WTC11 (cell line): Measurements from ENCODE around the gene GNA12. TPM values are rescaled to one million over a fixed set of nuclear protein-coding genes. Genes with fewer than 3 reads are reported as not detected.
A peak's percentile ranks its signal among the peaks of the same experiment; 100 is the strongest.

ENCODE experiments used
- ATAC-seq: fragments of 200-7000 bp; cut with Tn5 transposase; 2 replicates; pipeline ENCODE4 v1.10.0; 2021; ENCODE audit warnings: mild to moderate bottlenecking, moderate library complexity
- CTCF ChIA-PET: fragments of 300-600 bp; sonication (Branson Sonifier 250); formaldehyde crosslinking; loops from one replicate; lab custom pipeline; 2021; ENCODE audit warnings: antibody characterized with exemption; lab: Charles Lee
- POLR2A ChIA-PET: fragments of 350-600 bp; sonication (Branson Sonifier 250); formaldehyde crosslinking; loops from one replicate; lab custom pipeline; 2021; ENCODE audit warnings: antibody characterized with exemption; lab: Charles Lee
- DNase-seq: peaks from one replicate; pipeline ENCODE4 v3.0.0; 2021; ENCODE audit warnings: low spot score
- H3K27ac Mint-ChIP-seq: 2 replicates; pipeline ENCODE4 v1.8.0; 2021; ENCODE audit warnings: mixed read lengths
- H3K27me3 Mint-ChIP-seq: 2 replicates; pipeline ENCODE4 v1.8.0; 2021; ENCODE audit warnings: low read depth, mild to moderate bottlenecking, moderate library complexity, mixed read lengths
- H3K36me3 Mint-ChIP-seq: 2 replicates; pipeline ENCODE4 v1.8.0; 2021; ENCODE audit warnings: mixed read lengths
- H3K4me1 Mint-ChIP-seq: 2 replicates; pipeline ENCODE4 v1.8.0; 2022; ENCODE audit warnings: mixed read lengths
- H3K4me3 Mint-ChIP-seq: 2 replicates; pipeline ENCODE4 v1.8.0; 2021; ENCODE audit warnings: mild to moderate bottlenecking, moderate library complexity, mixed read lengths
- H3K9me3 Mint-ChIP-seq: 2 replicates; pipeline ENCODE4 v1.8.0; 2021; ENCODE audit warnings: mixed read lengths
- ETV6 ChIP-seq: sonication (generic); formaldehyde crosslinking; IDR thresholded peaks from 2 replicates; pipeline ENCODE4 v1.8.1; 2022; ENCODE audit warnings: mild to moderate bottlenecking, missing genetic modification reagents
- NFE2L1 ChIP-seq: sonication (generic); formaldehyde crosslinking; IDR thresholded peaks from 2 replicates; pipeline ENCODE4 v1.8.1; 2023; ENCODE audit warnings: missing genetic modification reagents
- ZBTB21 ChIP-seq: sonication (generic); formaldehyde crosslinking; IDR thresholded peaks from 2 replicates; pipeline ENCODE4 v1.8.1; 2023; ENCODE audit warnings: mild to moderate bottlenecking, missing genetic modification reagents, borderline replicate concordance
- ZNF263 ChIP-seq: sonication (generic); formaldehyde crosslinking; IDR thresholded peaks from 2 replicates; pipeline ENCODE4 v1.8.1; 2022; ENCODE audit warnings: low read depth, mild to moderate bottlenecking, moderate library complexity, missing genetic modification reagents
- ZNF416 ChIP-seq: fragments of 250-450 bp; sonication (Bioruptor Pico); IDR thresholded peaks from 2 replicates; pipeline ENCODE4 v1.9.0; 2021; ENCODE audit warnings: mild to moderate bottlenecking, inconsistent platforms
- total RNA-seq: library from RNA; stranded (reverse); gene quantifications from 3 replicates; pipeline ENCODE4 v1.2.3, GENCODE V29; 2021
- TF ChIP-seq, protein P1 (sequence below): sonication (generic); formaldehyde crosslinking; IDR thresholded peaks from 2 replicates; pipeline ENCODE4 v1.8.1; 2023; ENCODE audit warnings: mild to moderate bottlenecking, missing genetic modification reagents, moderate library complexity
- TF ChIP-seq, protein P2 (sequence below): sonication (generic); formaldehyde crosslinking; IDR thresholded peaks from 2 replicates; pipeline ENCODE4 v1.8.1; 2023; ENCODE audit warnings: mild to moderate bottlenecking, moderate library complexity, missing genetic modification reagents
- TF ChIP-seq, protein P3 (sequence below): sonication (generic); formaldehyde crosslinking; IDR thresholded peaks from 2 replicates; pipeline ENCODE4 v1.8.0; 2022; ENCODE audit warnings: mild to moderate bottlenecking, missing genetic modification reagents
- TF ChIP-seq, protein P4 (sequence below): sonication (generic); formaldehyde crosslinking; IDR thresholded peaks from 2 replicates; pipeline ENCODE4 v1.8.1; 2022; ENCODE audit warnings: mild to moderate bottlenecking, moderate library complexity, missing genetic modification reagents
- TF ChIP-seq, protein P5 (sequence below): sonication (generic); formaldehyde crosslinking; IDR thresholded peaks from 2 replicates; pipeline ENCODE4 v1.8.1; 2023; ENCODE audit warnings: mild to moderate bottlenecking, missing genetic modification reagents, moderate library complexity
- TF ChIP-seq, protein P6 (sequence below): sonication (generic); formaldehyde crosslinking; conservative IDR thresholded peaks from 2 replicates; pipeline ENCODE4 v1.8.1; 2022; ENCODE audit warnings: mild to moderate bottlenecking, missing genetic modification reagents
- TF ChIP-seq, protein P7 (sequence below): sonication (generic); formaldehyde crosslinking; IDR thresholded peaks from 2 replicates; pipeline ENCODE4 v1.8.1; 2023; ENCODE audit warnings: mild to moderate bottlenecking, missing genetic modification reagents

GNA12 gene
- total RNA-seq, 1 experiment from 2014 or later = 99.6 TPM

DNA sequence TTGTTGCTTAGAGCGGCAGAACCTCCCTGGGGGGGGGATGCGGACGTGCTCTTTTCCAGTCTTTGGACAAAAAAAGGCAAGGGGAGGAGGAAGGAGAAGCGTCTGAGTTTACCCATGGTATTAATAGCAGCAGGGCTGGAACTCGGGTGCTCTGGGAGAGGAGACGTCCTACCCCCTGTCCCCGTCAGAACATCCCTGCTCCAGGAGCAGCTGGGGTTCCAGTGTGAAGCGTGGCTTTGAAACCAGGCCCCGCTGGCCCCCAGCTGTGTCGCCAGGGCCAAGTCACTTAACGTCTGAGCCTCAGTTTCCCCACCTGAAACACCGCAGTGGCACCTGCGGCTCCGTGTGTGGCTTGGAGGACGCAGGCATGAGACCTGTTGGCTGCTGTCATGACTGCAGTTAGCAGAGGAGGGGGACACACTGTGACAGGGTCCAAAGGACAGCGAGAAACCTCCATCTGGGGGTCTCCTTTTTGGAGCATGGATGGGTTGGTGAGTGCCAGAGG, 154.7 kb downstream of the GNA12 start:
- no peak for DNase-seq
- Mint-ChIP-seq H3K27me3 (peaks cover 32% of the 10 kb centered on the region), H3K4me3 (no peak overlapping the region), H3K36me3 (no peaks in the 10 kb centered on the region), H3K9me3 (no peaks in the 10 kb centered on the region), H3K4me1 (peaks cover 12% of the 10 kb centered on the region), H3K27ac (no peak overlapping the region)
- POLR2A ChIA-PET = no interaction called here
- CTCF ChIA-PET = interaction anchor here (0.9 to 9.3 kb wide), 9 partner anchors 8 to 258 kb away, joined by 3 to 102 read pairs (median 7); no protein-coding TSS in a partner anchor
- ATAC-seq = no peak
- TF ChIP-seq, protein P1, sequence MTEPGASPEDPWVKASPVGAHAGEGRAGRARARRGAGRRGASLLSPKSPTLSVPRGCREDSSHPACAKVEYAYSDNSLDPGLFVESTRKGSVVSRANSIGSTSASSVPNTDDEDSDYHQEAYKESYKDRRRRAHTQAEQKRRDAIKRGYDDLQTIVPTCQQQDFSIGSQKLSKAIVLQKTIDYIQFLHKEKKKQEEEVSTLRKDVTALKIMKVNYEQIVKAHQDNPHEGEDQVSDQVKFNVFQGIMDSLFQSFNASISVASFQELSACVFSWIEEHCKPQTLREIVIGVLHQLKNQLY (CRISPR knock-in tag) = no peak

DNA sequence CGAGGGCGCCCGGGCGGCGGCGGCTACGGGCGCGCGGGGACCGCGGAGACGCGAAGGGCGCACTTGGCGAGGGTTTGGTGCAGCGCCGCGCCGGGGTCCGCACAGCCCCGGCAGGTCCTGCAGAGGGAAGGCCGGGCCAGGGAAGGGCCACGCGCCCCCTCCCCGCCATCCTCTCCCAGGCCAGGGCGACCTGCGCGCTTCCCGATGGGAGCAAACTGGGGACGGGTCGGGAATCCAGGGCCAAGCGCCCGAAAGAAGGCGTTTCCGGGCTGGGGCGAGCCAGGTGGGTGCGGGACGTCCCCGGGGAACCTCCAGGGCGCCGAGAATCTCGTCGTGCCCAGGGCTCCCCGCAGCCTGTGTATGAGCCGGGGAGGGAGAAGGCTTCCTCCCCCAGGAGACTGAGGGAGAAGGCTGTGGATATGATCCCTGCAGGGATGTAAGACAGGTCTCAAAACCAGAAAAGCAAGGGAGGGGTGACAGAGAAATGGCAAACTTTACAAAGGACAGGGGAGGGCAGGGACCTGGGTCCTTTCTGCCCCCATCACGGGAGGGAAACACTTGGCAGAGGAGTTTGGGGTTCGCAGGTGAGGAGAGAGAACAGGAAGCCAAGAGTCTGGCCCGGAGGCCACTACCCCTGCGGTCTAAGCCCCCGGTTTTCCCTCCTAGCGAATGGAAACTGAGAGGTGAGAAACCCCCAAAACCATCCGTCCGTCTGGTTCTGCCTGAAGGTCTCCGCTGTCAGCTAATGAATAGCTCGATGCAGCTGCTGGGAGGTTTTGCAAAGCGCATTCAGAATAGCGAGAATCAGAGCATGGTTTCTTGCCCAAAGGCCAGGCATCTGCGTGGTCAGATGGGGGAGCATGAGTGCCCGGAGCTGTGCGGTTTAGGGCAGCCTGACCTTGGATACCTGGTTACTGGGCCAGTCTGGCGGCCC, 155.4 kb downstream of the GNA12 start:
- TF ChIP-seq, protein P2, sequence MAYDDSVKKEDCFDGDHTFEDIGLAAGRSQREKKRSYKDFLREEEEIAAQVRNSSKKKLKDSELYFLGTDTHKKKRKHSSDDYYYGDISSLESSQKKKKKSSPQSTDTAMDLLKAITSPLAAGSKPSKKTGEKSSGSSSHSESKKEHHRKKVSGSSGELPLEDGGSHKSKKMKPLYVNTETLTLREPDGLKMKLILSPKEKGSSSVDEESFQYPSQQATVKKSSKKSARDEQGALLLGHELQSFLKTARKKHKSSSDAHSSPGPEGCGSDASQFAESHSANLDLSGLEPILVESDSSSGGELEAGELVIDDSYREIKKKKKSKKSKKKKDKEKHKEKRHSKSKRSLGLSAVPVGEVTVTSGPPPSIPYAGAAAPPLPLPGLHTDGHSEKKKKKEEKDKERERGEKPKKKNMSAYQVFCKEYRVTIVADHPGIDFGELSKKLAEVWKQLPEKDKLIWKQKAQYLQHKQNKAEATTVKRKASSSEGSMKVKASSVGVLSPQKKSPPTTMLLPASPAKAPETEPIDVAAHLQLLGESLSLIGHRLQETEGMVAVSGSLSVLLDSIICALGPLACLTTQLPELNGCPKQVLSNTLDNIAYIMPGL (CRISPR knock-in tag) = peak; percentile 67; the same call in 1 of the 2 replicates
- TF ChIP-seq NFE2L1 (CRISPR knock-in tag) = no peak
- peak; percentile 53 for DNase-seq
- Mint-ChIP-seq H3K4me1 (peaks cover 12% of the 10 kb centered on the region), H3K27me3 (peaks cover 32% of the 10 kb centered on the region), H3K36me3 (no peaks in the 10 kb centered on the region), H3K27ac (no peak overlapping the region), H3K9me3 (no peaks in the 10 kb centered on the region), H3K4me3 (peak overlapping the region; percentile 61)
- CTCF ChIA-PET = interaction anchor here (0.9 to 9.3 kb wide), 10 partner anchors 8 to 237 kb away, joined by 3 to 102 read pairs (median 5); no protein-coding TSS in a partner anchor
- peak; percentile 73 for ATAC-seq
- POLR2A ChIA-PET = no interaction called here

DNA sequence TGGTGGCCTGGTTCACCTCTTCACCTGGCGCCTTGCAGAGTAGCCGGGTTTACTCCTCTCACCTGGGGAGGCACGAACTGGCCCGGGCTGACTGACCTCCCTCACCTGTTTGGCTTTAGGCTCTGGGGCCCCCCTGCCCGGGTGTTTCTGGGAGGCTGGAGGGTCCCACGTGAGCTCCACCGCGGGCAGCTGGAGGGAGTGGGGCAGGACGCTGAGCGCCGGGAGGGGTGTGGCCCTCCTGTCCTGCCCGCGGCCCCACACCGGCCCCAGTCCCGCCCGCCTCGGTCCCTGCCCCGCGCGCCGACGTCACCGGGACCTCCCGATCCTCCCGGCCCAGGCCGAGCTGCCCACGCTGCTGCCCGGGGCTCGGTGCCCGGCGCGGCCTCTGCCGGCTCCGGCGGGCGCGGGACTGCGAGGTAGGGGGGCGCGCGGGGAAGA, 156.2 kb downstream of the GNA12 start, which contains the start of gene AMZ1:
AMZ1 (plus strand) TSS at position 322 of the 438 bp plus-strand sequence. CDS start 12,250 bp downstream, outside the sequence.
- H3K27me3 Mint-ChIP-seq = peaks cover 32% of the 10 kb centered on the region
- TF ChIP-seq, protein P3, sequence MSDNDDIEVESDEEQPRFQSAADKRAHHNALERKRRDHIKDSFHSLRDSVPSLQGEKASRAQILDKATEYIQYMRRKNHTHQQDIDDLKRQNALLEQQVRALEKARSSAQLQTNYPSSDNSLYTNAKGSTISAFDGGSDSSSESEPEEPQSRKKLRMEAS (CRISPR knock-in tag) = 0 out of 2 replicates have a peak, but pooled peaks have one; percentile 29
- no peak for TF ChIP-seq ZNF263
- TF ChIP-seq NFE2L1 (CRISPR knock-in tag) = no peak
- TF ChIP-seq, protein P4, sequence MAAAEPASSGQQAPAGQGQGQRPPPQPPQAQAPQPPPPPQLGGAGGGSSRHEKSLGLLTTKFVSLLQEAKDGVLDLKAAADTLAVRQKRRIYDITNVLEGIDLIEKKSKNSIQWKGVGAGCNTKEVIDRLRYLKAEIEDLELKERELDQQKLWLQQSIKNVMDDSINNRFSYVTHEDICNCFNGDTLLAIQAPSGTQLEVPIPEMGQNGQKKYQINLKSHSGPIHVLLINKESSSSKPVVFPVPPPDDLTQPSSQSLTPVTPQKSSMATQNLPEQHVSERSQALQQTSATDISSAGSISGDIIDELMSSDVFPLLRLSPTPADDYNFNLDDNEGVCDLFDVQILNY (CRISPR knock-in tag) = peak; percentile 32; the same call in 1 of the 2 replicates
- no peak for TF ChIP-seq ZNF416 (CRISPR knock-in tag)
- TF ChIP-seq, protein P5, sequence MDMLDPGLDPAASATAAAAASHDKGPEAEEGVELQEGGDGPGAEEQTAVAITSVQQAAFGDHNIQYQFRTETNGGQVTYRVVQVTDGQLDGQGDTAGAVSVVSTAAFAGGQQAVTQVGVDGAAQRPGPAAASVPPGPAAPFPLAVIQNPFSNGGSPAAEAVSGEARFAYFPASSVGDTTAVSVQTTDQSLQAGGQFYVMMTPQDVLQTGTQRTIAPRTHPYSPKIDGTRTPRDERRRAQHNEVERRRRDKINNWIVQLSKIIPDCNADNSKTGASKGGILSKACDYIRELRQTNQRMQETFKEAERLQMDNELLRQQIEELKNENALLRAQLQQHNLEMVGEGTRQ (CRISPR knock-in tag) = peak; percentile 28; the same call in 1 of the 2 replicates
- CTCF ChIA-PET = interaction anchor here (1.0 to 9.3 kb wide), 5 partner anchors 10 to 236 kb away, joined by 3 to 102 read pairs (median 4); no protein-coding TSS in a partner anchor

DNA sequence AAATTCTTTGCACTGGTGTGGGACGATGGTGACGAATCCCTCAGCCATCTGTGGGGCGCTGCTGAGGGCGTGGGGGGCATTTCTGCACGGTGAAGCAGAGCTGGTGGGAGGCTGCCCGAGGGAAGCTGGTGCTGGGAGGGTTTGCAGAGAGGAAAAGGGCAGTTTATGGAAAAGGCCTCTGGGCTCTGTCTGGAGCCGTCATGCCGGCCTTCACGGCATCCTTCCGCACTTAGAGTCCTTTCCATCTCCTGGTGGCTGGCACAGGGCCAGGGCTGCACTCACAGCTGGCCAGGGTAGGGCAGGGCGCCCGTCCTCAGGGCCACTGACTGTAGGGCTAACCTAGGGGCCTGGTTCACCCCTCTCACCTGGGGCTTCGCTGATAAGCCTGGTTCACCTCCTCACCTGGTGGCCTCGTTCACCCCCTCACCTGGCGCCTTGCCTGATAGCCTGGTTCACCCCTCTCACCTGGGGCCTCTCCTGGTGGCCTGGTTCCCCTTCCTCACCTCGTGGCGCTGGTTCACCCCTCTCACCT, 156.7 kb downstream of the GNA12 start:
- CTCF ChIA-PET = interaction anchor here (1.0 to 9.3 kb wide), 5 partner anchors 10 to 235 kb away, joined by 3 to 102 read pairs (median 4); no protein-coding TSS in a partner anchor
- Mint-ChIP-seq H3K9me3 (peaks cover 5% of the 10 kb centered on the region), H3K36me3 (no peaks in the 10 kb centered on the region), H3K27ac (no peak overlapping the region), H3K4me3 (peak overlapping the region; percentile 22; the same call in 1 of the 2 replicates), H3K27me3 (peaks cover 32% of the 10 kb centered on the region)
- POLR2A ChIA-PET = no interaction called here
- TF ChIP-seq ZBTB21 (CRISPR knock-in tag) (no peak), ETV6 (no peak)
- TF ChIP-seq, protein P6, sequence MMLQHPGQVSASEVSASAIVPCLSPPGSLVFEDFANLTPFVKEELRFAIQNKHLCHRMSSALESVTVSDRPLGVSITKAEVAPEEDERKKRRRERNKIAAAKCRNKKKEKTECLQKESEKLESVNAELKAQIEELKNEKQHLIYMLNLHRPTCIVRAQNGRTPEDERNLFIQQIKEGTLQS = no peak
- TF ChIP-seq, protein P7, sequence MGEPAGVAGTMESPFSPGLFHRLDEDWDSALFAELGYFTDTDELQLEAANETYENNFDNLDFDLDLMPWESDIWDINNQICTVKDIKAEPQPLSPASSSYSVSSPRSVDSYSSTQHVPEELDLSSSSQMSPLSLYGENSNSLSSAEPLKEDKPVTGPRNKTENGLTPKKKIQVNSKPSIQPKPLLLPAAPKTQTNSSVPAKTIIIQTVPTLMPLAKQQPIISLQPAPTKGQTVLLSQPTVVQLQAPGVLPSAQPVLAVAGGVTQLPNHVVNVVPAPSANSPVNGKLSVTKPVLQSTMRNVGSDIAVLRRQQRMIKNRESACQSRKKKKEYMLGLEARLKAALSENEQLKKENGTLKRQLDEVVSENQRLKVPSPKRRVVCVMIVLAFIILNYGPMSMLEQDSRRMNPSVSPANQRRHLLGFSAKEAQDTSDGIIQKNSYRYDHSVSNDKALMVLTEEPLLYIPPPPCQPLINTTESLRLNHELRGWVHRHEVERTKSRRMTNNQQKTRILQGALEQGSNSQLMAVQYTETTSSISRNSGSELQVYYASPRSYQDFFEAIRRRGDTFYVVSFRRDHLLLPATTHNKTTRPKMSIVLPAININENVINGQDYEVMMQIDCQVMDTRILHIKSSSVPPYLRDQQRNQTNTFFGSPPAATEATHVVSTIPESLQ (CRISPR knock-in tag) = no peak
- TF ChIP-seq, all 79 proteins: peak for 0
- DNase-seq = no peak
- peak; percentile 21; the same call in 1 of the 2 replicates for ATAC-seq
- H3K4me1 Mint-ChIP-seq = peaks cover 12% of the 10 kb centered on the region

More for the DNA sequence above, 156.2 kb downstream of the GNA12 start, which contains the start of gene AMZ1:
- POLR2A ChIA-PET = no interaction called here
- no peak for DNase-seq
- peak within 1 kb of the TSS; percentile 61 for H3K4me3 Mint-ChIP-seq
- no peaks in the 10 kb centered on the region for H3K36me3 Mint-ChIP-seq
- H3K4me1 Mint-ChIP-seq = peaks cover 12% of the 10 kb centered on the region
- no peak within 1 kb of the TSS for H3K27ac Mint-ChIP-seq
- peak; percentile 52 for ATAC-seq
- H3K9me3 Mint-ChIP-seq = peaks cover 5% of the 10 kb centered on the region
